HepG2 (cell line): Measurements from ENCODE around the gene PFAS. TPM values are rescaled to one million over a fixed set of nuclear protein-coding genes. Genes with fewer than 3 reads are reported as not detected.

Source experiments
- ARID4A ChIP-seq: sonication (generic); formaldehyde crosslinking; IDR thresholded peaks from 2 replicates; pipeline ENCODE4 v1.5.0; 2020; ENCODE audit warnings: mild to moderate bottlenecking, missing genetic modification reagents, borderline replicate concordance
- BRD4 ChIP-seq: sonication (generic); formaldehyde crosslinking; IDR thresholded peaks from 2 replicates; pipeline ENCODE4 v1.4.0; 2020; ENCODE audit warnings: missing genetic modification reagents
- DPF2 ChIP-seq: sonication (generic); formaldehyde crosslinking; IDR thresholded peaks from 2 replicates; pipeline ENCODE4 v1.4.0; 2020; ENCODE audit warnings: mild to moderate bottlenecking, low read depth, missing genetic modification reagents, borderline replicate concordance
- ELF4 ChIP-seq: sonication (generic); formaldehyde crosslinking; IDR thresholded peaks from 2 replicates; pipeline ENCODE4 v1.5.0; 2020; ENCODE audit warnings: missing genetic modification reagents, mild to moderate bottlenecking, moderate library complexity, borderline replicate concordance
- HES4 ChIP-seq: sonication (generic); formaldehyde crosslinking; IDR thresholded peaks from 2 replicates; pipeline ENCODE4 v1.9.0; 2021; ENCODE audit warnings: mild to moderate bottlenecking, missing genetic modification reagents, borderline replicate concordance
- HINFP ChIP-seq: sonication (generic); formaldehyde crosslinking; IDR thresholded peaks from 2 replicates; pipeline ENCODE4 v1.4.0; 2020; ENCODE audit warnings: low read depth, mild to moderate bottlenecking, missing genetic modification reagents
- JUND ChIP-seq: sonication (generic); formaldehyde crosslinking; IDR thresholded peaks from 2 replicates; pipeline ENCODE4 v1.8.0; 2022; ENCODE audit warnings: mild to moderate bottlenecking, missing genetic modification reagents
- MTA3 ChIP-seq: sonication (generic); formaldehyde crosslinking; IDR thresholded peaks from 2 replicates; pipeline ENCODE4 v1.4.0; 2020; ENCODE audit warnings: missing genetic modification reagents
- POLR2G ChIP-seq: fragments of 200-400 bp; formaldehyde crosslinking; IDR thresholded peaks from 2 replicates; pipeline ENCODE4 v1.6.1; 2018; ENCODE audit warnings: mild to moderate bottlenecking, low read depth, low read length, moderate library complexity
- RFX5 ChIP-seq: IDR thresholded peaks from 2 replicates; pipeline ENCODE4 v1.6.1; 2011; ENCODE audit warnings: low read depth, low read length, improper control_type of control experiment
- SALL2 ChIP-seq: sonication (generic); formaldehyde crosslinking; IDR thresholded peaks from 2 replicates; pipeline ENCODE4 v1.8.1; 2023; ENCODE audit warnings: mild to moderate bottlenecking, missing genetic modification reagents, inconsistent platforms
- SETDB1 ChIP-seq: sonication (generic); formaldehyde crosslinking; IDR thresholded peaks from 2 replicates; pipeline ENCODE4 v1.5.1; 2020; ENCODE audit warnings: missing genetic modification reagents, mild to moderate bottlenecking, borderline replicate concordance
- ZNF138 ChIP-seq: sonication (generic); formaldehyde crosslinking; IDR thresholded peaks from 2 replicates; pipeline ENCODE4 v1.5.0; 2020; ENCODE audit warnings: mild to moderate bottlenecking, low read depth, missing genetic modification reagents
- ZNF143 ChIP-seq: sonication (generic); formaldehyde crosslinking; IDR thresholded peaks from 2 replicates; pipeline ENCODE4 v1.4.0; 2020; ENCODE audit warnings: missing genetic modification reagents
- ZNF589 ChIP-seq: sonication (generic); formaldehyde crosslinking; conservative IDR thresholded peaks from 2 replicates; pipeline ENCODE4 v1.8.0; 2022; ENCODE audit warnings: mild to moderate bottlenecking, moderate library complexity, missing genetic modification reagents
- ZNF670 ChIP-seq: sonication (generic); formaldehyde crosslinking; IDR thresholded peaks from 2 replicates; pipeline ENCODE4 v1.8.0; 2022; ENCODE audit warnings: mild to moderate bottlenecking, missing genetic modification reagents, borderline replicate concordance
- ZNF704 ChIP-seq: sonication (generic); formaldehyde crosslinking; IDR thresholded peaks from 2 replicates; pipeline ENCODE4 v1.8.1; 2023; ENCODE audit warnings: mild to moderate bottlenecking, inconsistent platforms, moderate library complexity, missing genetic modification reagents, borderline replicate concordance
- ZNF816 ChIP-seq: sonication (generic); formaldehyde crosslinking; IDR thresholded peaks from 2 replicates; pipeline ENCODE4 v1.8.0; 2022; ENCODE audit warnings: missing genetic modification reagents, mild to moderate bottlenecking, borderline replicate concordance
- ZNF850 ChIP-seq: sonication (generic); formaldehyde crosslinking; conservative IDR thresholded peaks from 2 replicates; pipeline ENCODE4 v1.9.0; 2021; ENCODE audit warnings: mild to moderate bottlenecking, missing genetic modification reagents
- polyA plus RNA-seq, 8 experiments: library from polyadenylated mRNA; depleted of rRNA in 3 of 8; stranded (reverse) in 7 of 8; unstranded in 1 of 8; fragments of >200 nt; fragmentation: Illumina TruSeq in 4 of 8; extraction: Trizol in 4 of 8; gene quantifications; 2 replicates each; pipeline versions ENCODE4 v1.2.1 to v1.2.3, GENCODE V29; 2011 to 2016; ENCODE audit warnings: low read depth in 4 of 8, missing spikeins in 1 of 8, mixed read lengths in 1 of 8; ENCODE audit not compliant: insufficient read depth in 1 of 8
- total RNA-seq, 5 experiments: library from RNA; depleted of rRNA; stranded (reverse); fragments of >200 nt; fragmentation: Illumina TruSeq; extraction: Trizol; gene quantifications; 2 replicates each; pipeline ENCODE4 v1.2.3, GENCODE V29; 2016; ENCODE audit warnings: low read depth in 1 of 5
- TF ChIP-seq, protein P1 (sequence below): sonication (generic); formaldehyde crosslinking; IDR thresholded peaks from 2 replicates; pipeline ENCODE4 v1.4.0; 2020; ENCODE audit warnings: missing genetic modification reagents

Gene PFAS
- total and polyA plus RNA-seq, 2 of the 13 experiments (the other 11 are each of a cell fraction or from before 2014, with no cell fraction given) = 49.4 to 58.2 TPM

DNA sequence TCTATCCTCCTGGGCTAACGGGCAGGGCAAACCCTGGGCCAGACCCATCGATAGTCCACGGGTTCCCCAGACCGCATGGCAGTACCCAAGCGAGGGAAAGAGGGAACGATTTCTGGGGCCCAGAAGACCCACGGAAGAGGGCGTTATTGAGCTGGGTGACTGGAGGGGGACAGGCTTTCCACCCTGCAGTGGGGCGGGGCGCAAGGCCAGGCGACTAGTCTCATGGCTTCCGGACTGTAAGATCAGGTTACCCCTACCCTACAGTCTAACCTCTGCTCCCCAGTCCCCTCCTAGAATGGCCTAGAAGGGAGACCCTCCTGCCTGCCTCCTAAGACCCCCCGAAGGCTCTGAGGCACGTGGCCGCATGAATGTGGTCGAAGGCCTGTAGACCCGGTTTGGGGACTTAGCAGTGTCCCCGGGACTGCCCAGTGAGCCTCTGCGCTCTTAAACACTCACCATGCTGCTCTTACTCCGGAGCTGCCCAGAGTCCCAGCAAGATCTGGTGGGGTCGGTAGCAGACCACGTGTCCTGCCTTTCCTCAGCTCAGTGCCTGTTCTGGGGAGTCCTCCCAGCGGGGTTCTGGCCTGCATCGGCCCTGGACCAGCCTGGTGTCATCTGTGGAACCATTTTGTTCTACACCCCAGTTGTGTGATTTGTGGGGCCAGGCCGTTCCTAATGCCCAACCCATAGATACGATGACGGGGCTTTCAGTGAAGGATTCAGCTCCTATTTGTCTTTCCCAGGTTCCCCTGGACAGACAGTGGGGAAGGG is 25.5 kb upstream of the PFAS start (continued):
- TF ChIP-seq ZNF850 (CRISPR knock-in tag) (0 out of 2 replicates have a peak, but pooled peaks have one; percentile 25), SETDB1 (CRISPR knock-in tag) (no peak), ZNF143 (CRISPR knock-in tag) (no peak), ELF4 (CRISPR knock-in tag) (peak; percentile 73; the same call in 1 of the 2 replicates), ZNF138 (CRISPR knock-in tag) (peak; percentile 36; the same call in 1 of the 2 replicates), JUND (0 out of 2 replicates have a peak, but pooled peaks have one; percentile 10), ZNF670 (CRISPR knock-in tag) (0 out of 2 replicates have a peak, but pooled peaks have one; percentile 40), MTA3 (CRISPR knock-in tag) (no peak), RFX5 (no peak), POLR2G (peak; percentile 58), HES4 (CRISPR knock-in tag) (0 out of 2 replicates have a peak, but pooled peaks have one; percentile 53), ZNF589 (CRISPR knock-in tag) (no peak), ARID4A (CRISPR knock-in tag) (peak; percentile 58), DPF2 (CRISPR knock-in tag) (no peak), HINFP (CRISPR knock-in tag) (no peak; the same call in 1 of the 2 replicates), BRD4 (CRISPR knock-in tag) (0 out of 2 replicates have a peak, but pooled peaks have one; percentile 20), ZNF704 (peak; percentile 54; the same call in 1 of the 2 replicates), ZNF816 (CRISPR knock-in tag) (0 out of 2 replicates have a peak, but pooled peaks have one; percentile 31), SALL2 (0 out of 2 replicates have a peak, but pooled peaks have one; percentile 15)
- TF ChIP-seq, protein P1, sequence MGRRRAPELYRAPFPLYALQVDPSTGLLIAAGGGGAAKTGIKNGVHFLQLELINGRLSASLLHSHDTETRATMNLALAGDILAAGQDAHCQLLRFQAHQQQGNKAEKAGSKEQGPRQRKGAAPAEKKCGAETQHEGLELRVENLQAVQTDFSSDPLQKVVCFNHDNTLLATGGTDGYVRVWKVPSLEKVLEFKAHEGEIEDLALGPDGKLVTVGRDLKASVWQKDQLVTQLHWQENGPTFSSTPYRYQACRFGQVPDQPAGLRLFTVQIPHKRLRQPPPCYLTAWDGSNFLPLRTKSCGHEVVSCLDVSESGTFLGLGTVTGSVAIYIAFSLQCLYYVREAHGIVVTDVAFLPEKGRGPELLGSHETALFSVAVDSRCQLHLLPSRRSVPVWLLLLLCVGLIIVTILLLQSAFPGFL = no peak
